ENCODE data around the gene RNASE11. TPM values are rescaled to one million over a fixed set of nuclear protein-coding genes. Genes with fewer than 3 reads are reported as not detected.
"Not testable (repeated sequence)": the region's sequence is repeated elsewhere in the genome, so short reads cannot be mapped to it uniquely, and the experiment has no call there.

RNASE11 gene
- not detected for polyA plus RNA-seq (ENCODE audit: insufficient read length)

DNA sequence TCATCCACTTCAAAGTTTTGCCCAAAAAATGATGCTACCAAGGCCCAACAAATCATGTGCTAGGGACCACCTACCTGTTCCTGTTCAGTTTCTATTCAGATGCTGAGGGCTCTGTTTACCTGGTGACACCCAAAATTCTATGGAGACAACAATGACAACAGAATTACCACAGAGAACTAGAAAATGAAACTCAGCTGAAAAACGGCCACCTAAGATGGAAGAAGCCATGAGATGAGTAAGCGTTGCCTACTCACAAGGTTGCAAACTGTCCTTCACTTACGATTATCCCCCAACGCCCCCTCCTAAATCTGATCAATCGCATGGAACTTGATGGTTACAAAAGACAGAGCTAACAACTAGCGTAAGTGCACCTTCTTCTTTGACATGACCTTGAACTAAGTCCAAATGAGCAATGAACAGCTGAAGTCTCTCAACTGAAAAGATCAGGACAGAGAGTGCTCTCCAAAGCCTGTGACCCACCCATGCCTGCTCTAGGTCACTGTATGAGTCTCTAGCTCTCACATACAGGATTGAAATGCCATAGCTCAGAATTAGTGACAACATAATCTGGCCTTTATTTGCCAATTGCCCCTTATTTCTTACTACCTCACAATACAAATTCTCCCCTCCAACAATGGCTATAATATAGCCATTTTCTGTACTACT lies at the start of gene RNASE11:
TSS of gene RNASE11 (minus strand) at position 513 of the 666 bp plus-strand sequence.
- DNase-seq: no peak

DNA sequence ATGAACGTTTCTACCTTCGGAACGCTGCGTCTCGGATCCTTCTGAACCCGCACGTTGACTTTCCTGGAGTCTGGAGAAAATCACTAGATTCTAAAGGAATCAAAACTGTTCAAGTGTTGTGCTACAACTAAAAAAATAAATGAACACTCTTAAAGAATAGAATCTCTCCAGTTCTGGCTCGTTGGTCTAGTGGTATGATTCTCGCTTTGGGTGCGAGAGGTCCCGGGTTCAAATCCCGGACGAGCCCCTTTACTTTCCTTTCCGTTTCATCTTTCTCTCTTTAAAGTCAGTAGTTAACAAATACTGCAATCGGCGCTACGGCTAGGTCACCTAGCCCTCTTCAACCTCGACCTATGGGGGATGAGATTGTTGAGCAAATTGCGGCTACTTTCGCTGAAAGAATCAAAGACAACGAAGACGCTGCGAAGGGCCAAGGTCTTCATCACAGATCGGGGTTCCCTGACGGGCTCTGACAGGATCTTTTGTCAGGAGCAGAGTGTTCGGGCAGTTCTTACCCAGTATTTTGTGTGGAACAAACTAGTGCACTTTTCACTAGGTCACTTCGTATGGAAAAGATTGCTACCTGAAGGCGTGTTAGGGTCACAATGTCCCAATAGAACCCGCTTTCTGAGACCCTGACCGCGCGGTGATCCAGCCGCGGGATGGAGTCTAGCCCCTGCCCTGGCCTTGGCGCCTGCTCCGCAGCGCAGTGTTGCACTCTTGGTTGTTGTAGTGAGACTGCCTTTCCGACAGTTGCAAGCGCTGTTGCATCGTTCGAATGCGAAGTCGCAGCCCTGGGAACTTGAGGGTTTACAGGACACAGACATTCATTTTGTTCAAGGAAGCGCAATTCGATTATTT lies 45.3 kb upstream of the RNASE11 start:
- no peak for DNase-seq

DNA sequence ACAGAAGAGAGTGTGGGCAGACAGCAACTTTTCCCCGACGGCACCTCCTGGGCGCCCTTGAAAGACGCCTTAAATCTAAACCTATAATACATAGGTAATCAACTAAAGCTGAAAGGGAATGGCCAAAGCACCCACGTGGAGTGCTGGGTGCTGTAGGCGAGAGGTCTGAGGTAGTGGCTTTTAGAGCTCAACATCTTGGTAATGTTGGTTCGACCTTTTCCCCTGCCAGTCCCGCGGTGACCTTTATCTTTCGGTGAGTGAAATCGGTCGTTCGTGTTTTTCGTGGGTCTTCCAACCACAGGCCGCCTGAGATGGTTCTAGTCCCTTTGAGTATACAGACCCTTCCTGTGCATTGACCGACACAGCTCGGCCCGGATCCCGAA lies 44.6 kb upstream of the RNASE11 start:
- no peak for DNase-seq

DNA sequence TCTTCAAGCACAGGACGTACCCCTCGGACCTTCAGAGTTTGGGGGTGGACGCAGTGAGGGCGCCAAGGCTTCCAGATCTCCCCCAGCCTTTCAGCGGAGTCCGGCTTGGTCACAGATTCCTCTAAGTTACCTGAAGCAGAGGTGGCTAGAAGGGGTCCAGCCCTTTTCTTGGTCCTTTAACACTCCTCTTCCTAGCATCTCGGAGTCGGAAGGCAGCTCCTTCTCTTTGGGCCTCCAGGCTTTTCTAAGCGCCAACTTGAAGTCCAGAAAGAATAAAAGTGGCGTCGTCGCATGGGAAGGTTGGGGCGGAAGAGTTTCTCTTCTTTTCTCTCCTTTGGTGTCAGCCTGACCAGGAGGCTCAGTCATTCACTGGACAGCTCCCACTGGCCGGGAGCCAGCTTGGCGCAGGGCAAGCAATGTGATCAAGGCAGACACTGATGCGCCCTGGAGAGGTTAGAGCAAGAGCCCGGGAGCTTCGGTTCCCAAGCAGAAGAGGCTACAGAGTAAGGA lies 44.1 kb upstream of the RNASE11 start:
- no peak for DNase-seq

DNA sequence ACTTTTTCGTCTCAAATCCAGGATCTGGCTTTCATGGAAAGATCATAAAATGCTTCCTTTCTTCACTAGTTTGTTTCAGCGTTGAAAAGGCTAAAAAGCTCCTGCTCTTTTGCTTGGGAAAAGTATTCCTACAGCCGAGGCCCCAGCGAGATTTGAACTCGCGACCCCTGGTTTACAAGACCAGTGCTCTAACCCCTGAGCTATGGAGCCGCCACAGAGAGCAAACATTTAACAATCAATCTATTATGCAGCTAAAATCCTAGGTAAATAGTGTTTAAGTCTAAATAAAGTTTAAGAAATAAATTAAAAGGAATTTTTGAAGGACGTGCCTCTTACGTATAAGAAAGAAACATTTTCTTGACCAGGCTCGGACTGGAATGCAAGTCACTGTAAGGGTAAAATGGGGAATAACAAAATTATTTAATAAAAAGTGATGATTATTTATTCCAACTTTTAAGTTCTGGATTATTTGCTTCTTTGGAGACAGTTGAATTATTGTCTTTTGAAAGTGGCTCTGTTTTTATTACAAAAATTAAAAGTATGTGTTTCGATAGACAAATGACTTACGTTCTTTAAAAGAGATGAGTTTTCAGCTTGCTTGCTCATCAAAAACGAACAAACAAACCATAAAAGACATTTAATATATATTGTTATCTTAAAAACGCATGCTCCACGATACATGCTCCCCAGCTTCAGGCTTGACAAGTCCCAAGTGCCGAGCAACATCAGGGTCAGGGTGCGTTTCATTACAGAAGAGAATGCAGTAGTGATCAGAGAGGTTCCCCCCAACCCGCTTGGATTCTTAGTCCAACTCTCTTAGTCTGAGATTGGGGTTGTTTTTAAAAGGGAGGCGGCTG lies 43.5 kb upstream of the RNASE11 start:
- no peak for DNase-seq

DNA sequence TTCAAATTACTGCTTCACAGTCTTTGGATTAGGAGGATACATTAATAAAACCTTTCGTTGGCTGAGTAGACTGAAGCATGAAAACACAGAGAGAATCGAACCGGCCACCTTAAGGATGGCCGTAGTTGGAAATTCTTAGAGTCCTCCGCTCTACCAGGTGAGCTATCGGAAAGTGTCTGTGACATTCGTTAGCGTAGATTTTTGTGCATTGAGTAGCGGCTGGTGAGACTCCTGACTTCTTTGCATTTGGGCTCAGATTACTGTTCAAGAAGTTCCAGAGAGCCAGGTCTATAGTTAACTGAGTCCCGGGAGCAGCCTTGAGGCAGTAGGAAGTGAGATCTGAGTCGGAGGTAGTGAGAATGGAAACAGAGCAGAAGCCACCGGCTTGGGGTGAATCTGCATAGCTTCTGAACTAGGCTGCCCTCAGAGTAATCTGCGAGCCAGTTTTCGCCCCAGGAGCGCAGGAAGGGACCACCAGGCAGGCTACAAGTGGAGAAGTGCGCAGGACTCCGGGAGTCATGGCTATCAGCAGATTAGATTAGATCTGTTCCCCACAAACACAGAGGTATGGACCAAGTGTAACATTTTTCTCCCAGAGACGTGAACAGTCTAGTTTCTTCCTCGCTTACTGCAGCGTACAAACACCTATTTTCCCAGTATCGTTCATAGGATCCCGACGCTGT lies 42.7 kb upstream of the RNASE11 start:
- no peak for DNase-seq

DNA sequence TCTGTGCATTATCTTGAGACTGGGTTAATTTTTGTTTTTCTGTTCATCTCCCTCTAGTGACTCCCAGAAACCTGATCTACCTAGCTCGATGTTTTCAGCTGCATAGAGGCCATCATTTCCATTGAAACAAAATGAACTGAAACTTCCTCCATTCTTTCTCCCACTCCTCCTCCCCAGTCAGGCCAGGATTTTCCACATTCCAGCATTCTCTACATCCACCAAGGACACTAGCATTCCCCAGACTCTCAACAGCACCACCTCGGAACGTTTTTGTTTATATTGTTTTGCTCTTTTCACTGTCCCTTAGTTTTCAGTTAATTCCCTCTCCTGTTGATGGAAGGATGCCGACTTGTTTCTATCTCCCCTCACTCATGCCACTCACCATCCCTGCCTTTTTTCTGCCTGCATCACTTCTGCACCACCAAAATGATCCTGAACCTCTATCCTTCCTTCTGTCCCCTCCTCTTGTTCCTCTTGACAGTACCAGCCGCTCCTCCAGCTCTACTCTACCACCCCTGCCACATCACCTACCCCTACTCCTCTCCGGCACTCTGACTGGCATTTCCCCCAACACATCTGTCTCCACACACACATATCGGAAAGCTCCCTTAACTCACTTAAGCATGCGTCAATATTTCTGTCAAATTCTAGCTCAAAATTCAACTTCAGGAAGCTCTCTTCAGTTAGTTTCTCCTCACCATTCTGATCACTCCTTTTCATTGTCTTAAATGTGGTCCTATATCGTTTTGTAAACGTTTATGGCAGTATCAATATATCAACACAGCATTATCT lies 40.5 kb upstream of the RNASE11 start:
- no peak for DNase-seq

DNA sequence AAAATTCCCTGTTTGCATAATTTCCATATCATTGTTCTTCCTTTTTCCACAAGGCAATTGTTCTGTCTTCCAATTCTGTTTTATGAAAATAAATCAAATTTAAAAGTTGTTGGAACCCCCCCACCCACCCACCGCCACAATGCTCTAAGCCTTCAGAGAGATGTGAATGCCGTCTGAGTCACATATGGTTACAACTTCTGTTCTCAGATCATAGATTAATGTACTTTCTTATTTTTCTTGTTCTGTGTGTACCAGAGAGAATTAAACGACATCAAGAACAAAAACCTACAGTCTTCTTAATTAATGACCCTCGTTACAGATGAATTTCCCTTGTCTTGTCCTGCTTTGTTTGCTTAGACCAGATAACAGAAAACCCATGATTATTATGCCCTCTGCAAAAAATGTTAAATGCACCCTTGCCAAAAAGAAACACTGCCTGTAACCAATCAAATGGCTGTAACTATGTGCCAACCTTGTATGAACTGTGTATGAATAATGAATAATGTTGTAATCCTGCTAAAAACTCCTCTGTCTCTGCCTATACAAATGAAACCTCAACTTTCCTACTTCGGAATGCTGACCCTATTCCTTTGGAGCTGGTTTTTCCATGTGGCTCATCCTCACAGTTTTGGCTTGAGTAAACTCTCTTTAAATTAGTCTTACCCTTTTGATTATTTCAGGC lies 39.7 kb upstream of the RNASE11 start:
- DNase-seq: no peak

DNA sequence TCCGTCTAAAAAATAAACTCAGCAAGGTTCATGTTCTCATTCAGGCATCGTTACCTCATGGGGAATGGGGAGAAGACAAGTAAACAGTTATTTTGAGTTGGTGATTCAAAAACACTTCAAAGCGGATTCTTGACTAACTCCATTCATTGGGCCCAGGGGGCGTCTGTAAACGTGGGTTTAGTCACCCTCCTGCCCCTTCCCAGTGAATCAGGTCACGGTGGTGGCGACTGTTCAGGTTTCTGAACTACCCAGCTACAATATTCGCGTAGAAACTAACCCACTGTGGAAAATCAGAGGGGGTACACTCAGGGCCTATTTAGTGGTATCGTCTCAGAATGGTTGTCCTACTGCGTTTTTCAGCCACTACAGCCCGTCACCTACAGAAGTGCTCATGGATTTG lies 38.5 kb upstream of the RNASE11 start:
- no peak for DNase-seq

DNA sequence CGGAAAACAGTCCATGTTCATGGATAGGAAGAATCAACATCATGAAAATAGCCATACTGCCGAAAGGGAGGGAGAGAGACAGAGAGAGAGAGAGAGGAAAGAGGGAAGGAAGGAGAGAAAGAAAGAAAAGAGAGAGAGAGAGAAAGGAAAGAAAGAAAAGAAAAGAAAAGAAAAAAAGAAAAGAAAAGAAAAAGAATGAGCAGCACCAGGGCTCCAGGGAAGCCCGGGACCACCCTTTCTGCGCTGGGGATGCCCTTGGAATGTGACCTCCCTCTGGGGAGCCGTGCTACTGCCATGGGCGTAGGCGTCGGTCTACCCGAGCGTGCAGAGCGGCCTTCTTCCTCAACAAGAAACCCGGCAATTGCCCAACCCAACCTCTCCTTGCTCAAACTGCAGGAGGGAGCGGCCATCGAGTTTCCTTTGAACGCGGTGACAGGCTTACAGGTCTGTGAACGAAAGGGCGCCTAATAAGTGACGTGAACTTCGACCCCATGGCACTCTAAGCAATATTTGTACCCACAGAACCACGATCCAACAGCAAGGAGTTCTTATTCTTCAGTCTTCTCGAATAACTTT lies 36.8 kb upstream of the RNASE11 start:
- no peak for DNase-seq

DNA sequence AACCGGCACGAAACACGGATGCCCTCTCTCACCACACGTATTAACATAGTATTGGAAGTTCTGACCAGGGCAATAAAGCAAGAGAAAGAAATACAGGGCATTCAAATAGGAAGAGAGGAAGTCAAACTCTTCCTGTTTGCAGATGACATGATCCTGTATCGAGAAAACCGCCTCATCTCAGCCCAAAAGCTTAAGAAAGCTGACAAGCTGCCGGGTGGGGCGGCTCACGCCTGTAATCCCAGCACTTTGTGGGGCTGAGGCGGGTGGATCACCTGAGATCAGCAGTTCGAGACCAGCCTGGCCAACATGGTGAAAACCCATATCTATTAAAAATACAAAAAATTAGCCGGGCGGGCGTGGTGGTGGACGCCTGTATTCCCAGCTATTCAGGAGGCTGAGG lies 36.0 kb upstream of the RNASE11 start:
- DNase-seq: no peak

DNA sequence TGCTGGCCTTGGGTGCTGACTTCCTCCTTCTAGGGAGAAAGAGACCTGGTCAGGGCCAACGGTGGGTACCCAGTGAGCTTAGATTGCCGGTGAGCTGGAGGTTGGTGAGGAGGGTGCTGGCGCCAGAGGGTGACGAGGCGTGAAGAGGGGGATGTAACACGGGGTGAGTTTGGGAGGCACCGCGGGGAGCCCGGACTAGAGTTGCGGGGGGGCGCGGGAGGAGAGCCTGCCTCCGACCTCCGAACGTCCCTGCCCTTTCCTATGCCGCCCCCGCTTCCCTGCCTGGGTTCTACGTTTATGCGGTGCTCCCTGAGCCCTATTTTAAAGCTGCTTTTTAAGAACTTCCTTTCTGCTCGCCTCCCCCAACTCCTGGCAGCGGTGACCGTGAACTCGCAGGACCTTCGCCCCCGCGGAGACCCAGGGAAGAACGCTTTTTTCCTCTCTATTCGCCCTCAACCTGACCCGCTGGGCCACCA lies 35.1 kb upstream of the RNASE11 start:
- no peak for DNase-seq

DNA sequence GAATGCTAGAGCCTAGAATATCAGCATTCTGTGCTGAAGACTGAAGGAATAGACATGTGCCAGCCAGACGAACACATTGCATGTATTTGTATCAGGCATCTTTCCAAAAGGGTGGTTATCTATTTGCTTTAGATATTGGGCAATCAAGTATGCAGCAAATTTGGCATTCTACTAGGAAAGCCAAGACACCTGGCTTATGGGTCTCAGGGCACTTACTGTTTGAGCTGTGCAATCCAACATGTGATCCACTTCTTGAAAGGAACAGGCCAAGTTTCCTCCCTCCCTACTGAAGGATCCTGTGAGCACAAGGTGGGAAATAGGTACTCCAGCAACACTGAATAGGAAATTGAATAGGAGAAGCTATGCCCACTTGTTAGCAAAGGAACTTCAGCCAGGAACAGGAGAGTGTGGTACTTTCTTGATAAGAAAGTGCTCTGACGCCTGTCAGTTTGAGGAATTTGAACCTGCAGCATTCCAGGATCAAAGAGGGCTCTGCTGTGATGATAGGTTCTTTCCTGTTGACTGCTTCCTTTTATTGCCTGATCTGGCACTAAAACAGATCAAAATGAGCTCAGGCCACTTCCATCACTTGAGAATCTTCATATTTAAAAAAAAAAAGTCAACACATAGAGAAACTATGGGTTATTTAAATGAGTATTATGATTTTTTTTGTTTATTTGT lies 33.1 kb upstream of the RNASE11 start:
- DNase-seq: no peak

DNA sequence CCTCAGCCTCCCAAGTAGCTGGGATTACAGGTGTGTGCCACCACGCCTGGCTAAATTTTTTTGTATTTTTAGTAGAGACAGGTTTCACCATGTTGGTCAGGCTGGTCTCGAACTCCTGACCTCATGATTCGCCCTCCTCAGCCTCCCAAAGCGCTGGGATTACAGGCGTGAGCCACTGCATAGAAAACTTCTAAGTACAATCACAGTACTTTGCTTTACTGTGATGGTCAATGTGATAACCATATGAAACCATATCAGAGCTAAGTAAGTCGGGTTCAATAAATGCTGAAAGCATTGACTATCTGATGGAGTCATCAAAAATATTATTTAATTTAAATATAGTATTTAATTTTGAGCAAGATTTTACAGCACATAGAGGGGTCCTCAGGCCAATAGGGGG lies 31.9 kb upstream of the RNASE11 start:
- not testable (repeated sequence) for DNase-seq

DNA sequence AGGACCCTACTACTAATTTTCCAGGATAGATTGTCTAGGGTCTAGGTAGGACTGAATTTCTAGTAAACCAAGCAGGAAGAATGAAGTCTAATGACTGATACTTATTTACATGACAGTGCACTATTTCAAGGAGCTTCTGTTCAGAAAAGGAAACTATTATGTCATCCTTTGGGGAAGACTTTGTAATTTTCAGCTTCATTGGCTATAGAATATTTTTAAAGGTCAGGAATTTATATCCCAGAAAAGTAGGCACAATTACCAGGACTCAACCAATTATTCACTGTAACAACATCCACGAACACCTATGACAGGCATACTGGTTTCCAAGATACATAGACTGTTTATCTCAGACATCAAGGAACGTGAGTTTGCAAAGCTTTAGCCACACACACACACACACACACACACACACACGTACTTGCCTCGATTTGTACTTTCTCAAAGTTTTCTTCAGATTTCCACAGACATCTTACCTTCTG lies 30.5 kb upstream of the RNASE11 start:
- no peak for DNase-seq

DNA sequence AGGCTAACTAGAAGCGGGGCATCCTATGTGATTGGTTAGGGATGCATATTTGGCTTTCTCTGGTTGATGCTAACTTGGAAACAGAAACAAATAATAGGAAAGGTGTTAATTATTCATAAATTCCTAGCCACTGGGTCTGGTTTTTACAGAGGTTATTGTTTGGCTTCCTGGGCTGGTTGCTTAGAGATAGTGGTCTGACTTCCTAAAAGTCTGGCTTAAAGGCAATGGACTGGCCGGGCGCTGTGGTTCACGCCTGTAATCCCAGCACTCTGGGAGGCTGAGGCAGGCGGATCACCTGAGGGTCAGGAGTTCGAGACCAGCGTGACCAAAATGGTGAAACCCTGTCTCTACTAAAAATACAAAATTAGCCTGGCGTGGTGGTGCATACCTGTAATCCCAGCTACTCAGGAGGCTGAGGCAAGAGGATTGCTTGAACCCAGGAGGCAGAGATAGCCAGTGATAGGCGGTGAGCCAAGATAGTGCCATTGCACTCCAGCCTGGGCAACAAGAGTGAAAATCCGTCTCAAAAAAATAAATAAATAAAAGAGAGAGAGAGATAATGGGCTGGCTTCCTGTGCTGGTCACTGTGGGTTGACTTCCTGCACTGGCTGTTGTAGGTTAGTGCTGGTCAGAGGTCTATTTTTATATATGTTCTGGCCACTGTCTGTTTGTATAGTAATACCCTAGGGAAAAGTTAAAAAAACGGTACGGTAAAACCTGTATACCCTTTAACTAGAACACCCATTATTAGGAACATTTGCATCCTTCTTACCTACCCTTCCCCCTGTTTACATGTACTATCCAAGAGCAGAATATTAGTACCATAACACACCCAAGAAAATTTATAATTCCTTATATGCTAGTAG lies 29.6 kb upstream of the RNASE11 start:
- DNase-seq: no peak

DNA sequence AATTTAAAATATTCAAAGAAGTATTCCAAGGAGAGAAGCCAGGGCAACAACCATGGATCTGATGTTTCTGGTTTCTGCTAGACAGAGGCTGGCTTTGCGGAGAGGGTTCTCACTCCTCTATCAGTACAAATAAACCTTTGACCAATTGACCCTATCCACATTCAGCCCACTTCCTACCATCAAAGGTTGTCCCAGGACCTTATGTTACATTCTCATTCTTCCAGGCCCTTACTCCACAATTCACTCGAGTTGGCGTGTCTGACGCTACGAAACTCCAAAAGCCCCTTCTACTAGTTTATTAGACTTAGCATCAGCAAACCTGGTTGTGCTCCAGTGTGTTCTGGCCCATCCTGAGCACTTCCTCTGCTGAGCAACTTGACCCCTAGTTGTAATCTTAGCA lies 28.2 kb upstream of the RNASE11 start:
- DNase-seq: no peak

DNA sequence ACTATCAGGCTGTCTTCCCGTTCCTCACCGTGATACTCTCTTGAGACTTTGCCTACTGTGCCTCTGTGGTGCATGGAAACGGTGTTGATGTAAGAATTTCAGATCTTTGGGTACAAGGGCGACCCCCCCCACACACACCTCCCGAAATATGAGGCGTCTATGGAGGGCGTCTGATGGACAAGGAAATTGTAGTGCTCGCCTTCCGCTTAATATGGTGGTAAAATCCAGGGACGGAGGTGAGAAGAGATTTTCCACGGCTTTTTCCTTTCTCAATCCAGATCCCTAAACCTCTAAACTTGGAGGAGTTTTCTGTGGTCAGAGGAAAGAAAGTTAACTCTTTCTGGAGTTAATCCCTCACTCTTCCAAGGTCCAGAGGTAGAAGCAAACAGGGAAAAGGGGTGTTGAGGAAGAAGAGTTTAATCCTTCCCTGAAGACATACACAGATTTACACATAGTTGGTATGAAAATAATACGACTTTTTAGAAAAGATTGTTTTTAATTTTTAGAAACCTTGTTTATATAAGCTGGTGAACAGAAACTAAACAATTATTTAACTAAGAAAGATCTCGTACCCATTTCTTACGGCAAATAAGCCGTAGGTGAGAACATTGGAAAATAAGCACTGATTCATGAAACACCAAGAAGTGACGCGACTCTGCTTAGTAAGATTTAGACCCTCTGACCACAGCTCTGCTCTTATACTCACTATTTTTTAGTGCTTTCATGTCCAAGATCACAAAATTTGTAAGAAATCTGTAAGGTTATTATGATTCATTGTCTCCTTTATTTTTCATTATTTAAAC lies 26.4 kb upstream of the RNASE11 start:
- DNase-seq: no peak
